Transverse colon (tissue), 3 donors: ENCODE data around the gene OGA.

ENCODE experiments used
- EP300 ChIP-seq: sonication (generic); formaldehyde crosslinking; IDR thresholded peaks from one replicate; pipeline ENCODE4 v1.6.1; 2017; ENCODE audit warnings: antibody characterized with exemption, low read depth
- TF ChIP-seq, protein P1 (sequence below), 5 experiments: fragments of 200-600 bp in 3 of 5; fragments of 450-650 bp in 2 of 5; sonication (generic) in 3 of 5; IDR thresholded peaks; 1 replicate in 2 of 5; 2 replicates in 3 of 5; pipeline ENCODE4 v1.5.1; 2016 to 2017; ENCODE audit warnings: antibody characterized with exemption in 5 of 5, inconsistent platforms in 3 of 5, mild to moderate bottlenecking in 2 of 5, moderate library complexity in 1 of 5

DNA sequence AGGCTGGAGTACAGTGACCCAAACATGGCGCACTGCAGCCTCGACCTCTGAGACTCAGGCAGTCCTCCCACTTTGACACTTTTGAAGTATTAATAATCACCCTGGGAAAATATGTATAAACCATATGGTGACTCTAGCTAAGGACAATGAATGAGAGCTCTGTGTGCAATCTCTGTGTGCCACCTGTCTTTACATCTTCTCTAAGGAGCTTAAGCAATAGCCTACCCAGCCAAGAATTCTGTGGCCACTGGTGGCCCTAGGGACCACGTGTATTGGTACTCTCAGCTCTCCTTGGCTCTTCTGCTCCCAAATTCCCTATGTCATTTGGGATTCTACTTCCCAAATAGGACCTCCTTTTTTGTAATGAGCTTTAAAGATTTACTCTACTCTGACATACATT is 66.0 kb downstream of the OGA start:
- TF ChIP-seq, protein P1, sequence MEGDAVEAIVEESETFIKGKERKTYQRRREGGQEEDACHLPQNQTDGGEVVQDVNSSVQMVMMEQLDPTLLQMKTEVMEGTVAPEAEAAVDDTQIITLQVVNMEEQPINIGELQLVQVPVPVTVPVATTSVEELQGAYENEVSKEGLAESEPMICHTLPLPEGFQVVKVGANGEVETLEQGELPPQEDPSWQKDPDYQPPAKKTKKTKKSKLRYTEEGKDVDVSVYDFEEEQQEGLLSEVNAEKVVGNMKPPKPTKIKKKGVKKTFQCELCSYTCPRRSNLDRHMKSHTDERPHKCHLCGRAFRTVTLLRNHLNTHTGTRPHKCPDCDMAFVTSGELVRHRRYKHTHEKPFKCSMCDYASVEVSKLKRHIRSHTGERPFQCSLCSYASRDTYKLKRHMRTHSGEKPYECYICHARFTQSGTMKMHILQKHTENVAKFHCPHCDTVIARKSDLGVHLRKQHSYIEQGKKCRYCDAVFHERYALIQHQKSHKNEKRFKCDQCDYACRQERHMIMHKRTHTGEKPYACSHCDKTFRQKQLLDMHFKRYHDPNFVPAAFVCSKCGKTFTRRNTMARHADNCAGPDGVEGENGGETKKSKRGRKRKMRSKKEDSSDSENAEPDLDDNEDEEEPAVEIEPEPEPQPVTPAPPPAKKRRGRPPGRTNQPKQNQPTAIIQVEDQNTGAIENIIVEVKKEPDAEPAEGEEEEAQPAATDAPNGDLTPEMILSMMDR (IDR thresholded peaks at IDR 0.05): no peak
- no peak for TF ChIP-seq EP300
